Retinal pigment epithelial cell (primary cell): ENCODE data around the gene C5orf22.
A peak's percentile ranks its signal among the peaks of the same experiment; 100 is the strongest.

Experiments
- DNase-seq: peaks from one replicate; pipeline ENCODE4 v3.0.0-alpha.2; 2010; ENCODE audit warnings: low read depth
- H3K4me3 ChIP-seq: 2 replicates; pipeline ENCODE4 v1.5.1; 2011; ENCODE audit warnings: mild to moderate bottlenecking, low read length, control low read depth, moderate library complexity
- CTCF ChIP-seq: conservative IDR thresholded peaks from 2 replicates; pipeline ENCODE4 v1.5.1; 2011; ENCODE audit warnings: low read depth, low read length, control low read depth, inconsistent platforms

Gene C5orf22

GRCh38 chr5:31531888-31532547 is at the start of gene C5orf22, which contains the start of gene DROSHA:
Gene C5orf22 (plus strand): TSS chr5:31532301. CDS start chr5:31532393, 92 bp downstream.
Gene DROSHA (minus strand): TSS chr5:31532093. CDS start chr5:31529059, 3,034 bp downstream.
- H3K4me3 ChIP-seq = peak within 1 kb of the TSS; percentile 71
- TF ChIP-seq CTCF = peak; percentile 20
- DNase-seq = peak; percentile 91

DNA sequence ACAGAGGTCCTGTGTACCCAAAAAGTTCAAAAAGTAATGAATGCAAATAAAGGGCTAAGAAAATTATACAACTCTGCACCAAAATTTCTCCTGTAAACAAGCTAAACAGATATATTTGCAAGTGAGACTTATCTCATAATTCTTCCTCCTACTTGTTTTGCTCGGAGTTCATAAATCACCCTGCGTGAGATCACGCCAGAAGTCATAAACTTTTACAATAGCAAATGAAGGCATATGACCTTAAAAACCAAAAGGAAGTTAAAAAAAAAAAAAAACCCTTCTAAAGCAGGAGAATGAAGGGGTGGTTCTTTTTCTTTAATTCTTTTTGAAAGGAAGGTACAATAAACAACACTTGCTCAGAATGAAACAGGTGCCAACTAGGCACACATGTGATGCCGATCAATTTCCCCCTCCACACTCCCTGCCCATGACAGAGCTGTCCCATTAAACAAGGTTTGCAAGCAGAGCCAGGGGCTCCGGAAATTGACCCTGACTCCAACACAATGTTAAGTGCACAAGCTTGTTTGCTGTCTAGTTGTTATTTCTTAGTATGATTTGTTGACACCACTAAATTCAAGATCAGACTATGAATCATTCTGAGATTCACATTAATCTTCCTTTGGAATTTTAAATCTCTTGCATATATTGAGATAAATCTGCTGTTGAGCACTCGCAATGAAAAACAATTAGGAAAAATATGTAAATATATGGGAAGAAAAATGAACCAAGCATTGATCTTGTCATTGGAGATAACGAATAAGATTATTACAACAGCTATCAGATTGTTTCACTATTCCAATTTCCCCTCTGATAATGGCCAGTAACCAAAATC is 46.5 kb upstream of the C5orf22 start:
- no peak overlapping the region for H3K4me3 ChIP-seq
- no peak for TF ChIP-seq CTCF
- DNase-seq = no peak

GRCh38 chr5:31486441-31486840 is 45.7 kb upstream of the C5orf22 start:
- no peak overlapping the region for H3K4me3 ChIP-seq
- no peak for TF ChIP-seq CTCF
- DNase-seq = no peak

- no peak for DNase-seq
- no peak overlapping the region for H3K4me3 ChIP-seq
- TF ChIP-seq CTCF = peak; percentile 9
These were observed 44.6 kb upstream of the C5orf22 start for GRCh38 chr5:31487506-31487905.

- no peak overlapping the region for H3K4me3 ChIP-seq
- DNase-seq = no peak
- no peak for TF ChIP-seq CTCF
These were observed 39.2 kb upstream of the C5orf22 start for GRCh38 chr5:31492869-31493268.

GRCh38 chr5:31495336-31495735 is 36.8 kb upstream of the C5orf22 start:
- no peak overlapping the region for H3K4me3 ChIP-seq
- TF ChIP-seq CTCF = no peak
- no peak for DNase-seq
